OCI-LY7 (cell line): Measurements from ENCODE around the gene PUM2.

Experiments used
- EZH2phosphoT487 ChIP-seq: fragments of 200-600 bp; sonication (generic); IDR thresholded peaks from 2 replicates; pipeline ENCODE4 v1.6.1; 2018; ENCODE audit warnings: low read depth, borderline replicate concordance, mild to moderate bottlenecking, mixed run types, antibody characterized with exemption, low read length, moderate library complexity, mixed read lengths
- TF ChIP-seq, protein P1 (sequence below): fragments of 200-600 bp; sonication (generic); conservative IDR thresholded peaks from 2 replicates; pipeline ENCODE4 v1.5.1; 2014; ENCODE audit warnings: mild to moderate bottlenecking, antibody characterized with exemption, low read length, moderate library complexity, mixed read lengths

DNA sequence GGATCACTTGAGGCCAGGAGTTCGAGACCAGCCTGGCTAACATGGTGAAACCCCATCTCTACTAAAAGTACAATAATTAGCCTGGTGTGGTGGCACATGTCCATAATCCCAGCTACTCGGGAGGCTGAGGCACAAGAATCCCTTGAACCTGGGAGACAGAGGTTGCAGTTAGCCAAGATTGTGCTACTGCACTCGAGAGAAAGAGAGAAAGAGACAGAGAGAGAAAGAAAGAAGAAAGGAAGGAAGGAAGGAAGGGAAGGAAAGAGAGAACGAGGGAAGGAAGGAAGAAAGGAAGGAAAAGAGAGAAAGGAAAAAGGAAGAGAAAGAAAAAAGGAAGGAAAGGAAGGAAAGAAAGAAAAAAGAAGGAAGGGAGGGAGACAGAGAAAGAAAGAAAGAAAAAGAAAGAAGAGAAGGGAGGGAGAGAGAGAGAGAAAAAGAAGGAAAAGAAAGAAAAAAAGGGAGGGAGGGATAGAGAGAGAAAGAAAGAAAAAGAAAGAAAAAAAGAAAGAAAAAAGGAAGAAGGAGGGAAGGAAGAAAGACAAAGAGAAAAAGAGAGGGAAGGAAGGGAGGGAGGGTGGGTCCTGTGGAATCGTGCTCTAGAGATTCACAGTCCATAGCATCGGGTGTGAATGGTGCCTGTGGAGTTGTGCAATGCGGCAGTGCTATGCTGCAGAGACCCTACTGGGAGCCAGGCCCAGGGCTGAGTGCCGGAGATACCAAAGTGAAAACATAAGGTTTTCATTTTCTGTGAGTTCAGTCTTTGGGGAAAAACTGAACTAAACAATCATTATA lies 121.1 kb downstream of the PUM2 start:
- TF ChIP-seq, protein P1, sequence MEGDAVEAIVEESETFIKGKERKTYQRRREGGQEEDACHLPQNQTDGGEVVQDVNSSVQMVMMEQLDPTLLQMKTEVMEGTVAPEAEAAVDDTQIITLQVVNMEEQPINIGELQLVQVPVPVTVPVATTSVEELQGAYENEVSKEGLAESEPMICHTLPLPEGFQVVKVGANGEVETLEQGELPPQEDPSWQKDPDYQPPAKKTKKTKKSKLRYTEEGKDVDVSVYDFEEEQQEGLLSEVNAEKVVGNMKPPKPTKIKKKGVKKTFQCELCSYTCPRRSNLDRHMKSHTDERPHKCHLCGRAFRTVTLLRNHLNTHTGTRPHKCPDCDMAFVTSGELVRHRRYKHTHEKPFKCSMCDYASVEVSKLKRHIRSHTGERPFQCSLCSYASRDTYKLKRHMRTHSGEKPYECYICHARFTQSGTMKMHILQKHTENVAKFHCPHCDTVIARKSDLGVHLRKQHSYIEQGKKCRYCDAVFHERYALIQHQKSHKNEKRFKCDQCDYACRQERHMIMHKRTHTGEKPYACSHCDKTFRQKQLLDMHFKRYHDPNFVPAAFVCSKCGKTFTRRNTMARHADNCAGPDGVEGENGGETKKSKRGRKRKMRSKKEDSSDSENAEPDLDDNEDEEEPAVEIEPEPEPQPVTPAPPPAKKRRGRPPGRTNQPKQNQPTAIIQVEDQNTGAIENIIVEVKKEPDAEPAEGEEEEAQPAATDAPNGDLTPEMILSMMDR: no peak
- TF ChIP-seq EZH2phosphoT487: no peak
